ENCODE data around the gene CALD1.

CALD1 gene

DNA sequence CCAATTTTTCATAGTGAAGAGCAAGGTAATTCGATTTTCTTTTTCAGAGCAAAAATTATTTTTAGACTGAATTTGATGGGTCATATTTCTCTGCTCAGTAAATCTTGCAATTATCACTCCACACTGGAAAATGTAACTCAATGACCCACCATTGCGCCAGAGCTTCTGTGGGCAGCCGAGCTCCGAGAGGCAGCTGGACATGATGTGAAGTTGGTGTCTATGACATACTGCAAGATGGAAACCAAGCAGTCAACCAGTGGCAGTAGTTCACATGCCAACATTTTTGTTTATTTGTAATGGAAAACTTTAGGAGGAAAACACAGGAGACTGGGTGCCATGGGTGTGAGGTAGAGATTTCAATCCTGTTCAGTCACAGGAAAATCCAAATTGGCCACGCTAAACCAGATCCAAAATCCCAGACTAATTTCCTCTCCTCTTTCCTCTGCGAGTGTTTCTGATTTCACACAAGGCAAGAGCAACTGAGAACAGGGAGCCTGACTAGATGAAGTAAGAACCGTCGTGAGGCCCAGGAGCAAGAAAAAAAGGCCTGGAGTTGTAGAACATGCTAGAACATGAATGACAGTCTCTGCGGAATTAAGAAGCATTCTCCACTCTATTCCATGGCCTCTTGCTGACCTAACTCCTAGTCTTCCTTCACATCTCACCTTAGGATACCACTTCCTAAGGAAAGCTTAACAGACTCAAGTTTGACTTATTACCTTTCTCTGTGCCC is 39.3 kb downstream of the CALD1 start (continued):
- TF ChIP-seq, protein P1, sequence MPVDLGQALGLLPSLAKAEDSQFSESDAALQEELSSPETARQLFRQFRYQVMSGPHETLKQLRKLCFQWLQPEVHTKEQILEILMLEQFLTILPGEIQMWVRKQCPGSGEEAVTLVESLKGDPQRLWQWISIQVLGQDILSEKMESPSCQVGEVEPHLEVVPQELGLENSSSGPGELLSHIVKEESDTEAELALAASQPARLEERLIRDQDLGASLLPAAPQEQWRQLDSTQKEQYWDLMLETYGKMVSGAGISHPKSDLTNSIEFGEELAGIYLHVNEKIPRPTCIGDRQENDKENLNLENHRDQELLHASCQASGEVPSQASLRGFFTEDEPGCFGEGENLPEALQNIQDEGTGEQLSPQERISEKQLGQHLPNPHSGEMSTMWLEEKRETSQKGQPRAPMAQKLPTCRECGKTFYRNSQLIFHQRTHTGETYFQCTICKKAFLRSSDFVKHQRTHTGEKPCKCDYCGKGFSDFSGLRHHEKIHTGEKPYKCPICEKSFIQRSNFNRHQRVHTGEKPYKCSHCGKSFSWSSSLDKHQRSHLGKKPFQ (tag by site-specific recombination; IDR thresholded peaks at IDR 0.05) = no peak
- TF ChIP-seq, protein P2, sequence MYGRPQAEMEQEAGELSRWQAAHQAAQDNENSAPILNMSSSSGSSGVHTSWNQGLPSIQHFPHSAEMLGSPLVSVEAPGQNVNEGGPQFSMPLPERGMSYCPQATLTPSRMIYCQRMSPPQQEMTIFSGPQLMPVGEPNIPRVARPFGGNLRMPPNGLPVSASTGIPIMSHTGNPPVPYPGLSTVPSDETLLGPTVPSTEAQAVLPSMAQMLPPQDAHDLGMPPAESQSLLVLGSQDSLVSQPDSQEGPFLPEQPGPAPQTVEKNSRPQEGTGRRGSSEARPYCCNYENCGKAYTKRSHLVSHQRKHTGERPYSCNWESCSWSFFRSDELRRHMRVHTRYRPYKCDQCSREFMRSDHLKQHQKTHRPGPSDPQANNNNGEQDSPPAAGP (tag by site-specific recombination; IDR thresholded peaks at IDR 0.05) = no peak
- TF ChIP-seq ZNF623 (tag by site-specific recombination; IDR thresholded peaks at IDR 0.05) (no peak), ZNF571 (tag by site-specific recombination; IDR thresholded peaks at IDR 0.05) (no peak), GLI4 (tag by site-specific recombination; IDR thresholded peaks at IDR 0.05) (no peak), ZNF23 (tag by site-specific recombination; IDR thresholded peaks at IDR 0.05; ENCODE audit: borderline replicate concordance) (no peak), ZXDB (tag by site-specific recombination; IDR thresholded peaks at IDR 0.05) (no peak), ZNF266 (tag by site-specific recombination; IDR thresholded peaks at IDR 0.05; ENCODE audit: low read depth) (no peak), ZBTB20 (tag by site-specific recombination; IDR thresholded peaks at IDR 0.05) (no peak), ZNF747 (tag by site-specific recombination; IDR thresholded peaks at IDR 0.05) (no peak), ZNF501 (tag by site-specific recombination; IDR thresholded peaks at IDR 0.05) (no peak), SP7 (tag by site-specific recombination; IDR thresholded peaks at IDR 0.05) (no peak)

DNA sequence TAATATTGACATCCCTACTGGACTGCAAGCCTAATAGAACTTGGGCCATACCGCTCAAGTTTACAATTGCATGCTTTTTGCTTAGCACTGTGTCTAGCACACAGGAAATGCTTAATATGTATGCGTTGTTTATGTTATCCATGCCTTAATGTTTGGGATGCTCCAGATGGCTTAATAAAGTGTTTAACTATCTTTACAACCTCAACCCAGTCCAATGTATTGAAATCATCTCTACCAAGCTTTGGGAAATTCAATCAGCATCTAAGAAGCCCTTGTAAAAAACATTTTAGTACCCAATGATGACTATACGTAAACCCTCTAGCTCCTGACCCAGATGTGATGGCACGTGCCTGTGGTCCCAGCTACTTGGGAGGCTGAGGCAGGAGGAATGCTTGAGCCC is 40.0 kb downstream of the CALD1 start:
- TF ChIP-seq REPIN1 (tag by site-specific recombination; IDR thresholded peaks at IDR 0.05; ENCODE audit: low read depth) (no peak), ZNF670 (tag by site-specific recombination; IDR thresholded peaks at IDR 0.05; ENCODE audit: low read depth) (no peak), ZNF2 (tag by site-specific recombination; IDR thresholded peaks at IDR 0.05) (no peak), ZNF664 (tag by site-specific recombination; IDR thresholded peaks at IDR 0.05) (no peak), ZNF121 (tag by site-specific recombination; IDR thresholded peaks at IDR 0.05) (no peak), YY1 (tag by site-specific recombination; IDR thresholded peaks at IDR 0.05) (no peak)
- TF ChIP-seq, protein P3, sequence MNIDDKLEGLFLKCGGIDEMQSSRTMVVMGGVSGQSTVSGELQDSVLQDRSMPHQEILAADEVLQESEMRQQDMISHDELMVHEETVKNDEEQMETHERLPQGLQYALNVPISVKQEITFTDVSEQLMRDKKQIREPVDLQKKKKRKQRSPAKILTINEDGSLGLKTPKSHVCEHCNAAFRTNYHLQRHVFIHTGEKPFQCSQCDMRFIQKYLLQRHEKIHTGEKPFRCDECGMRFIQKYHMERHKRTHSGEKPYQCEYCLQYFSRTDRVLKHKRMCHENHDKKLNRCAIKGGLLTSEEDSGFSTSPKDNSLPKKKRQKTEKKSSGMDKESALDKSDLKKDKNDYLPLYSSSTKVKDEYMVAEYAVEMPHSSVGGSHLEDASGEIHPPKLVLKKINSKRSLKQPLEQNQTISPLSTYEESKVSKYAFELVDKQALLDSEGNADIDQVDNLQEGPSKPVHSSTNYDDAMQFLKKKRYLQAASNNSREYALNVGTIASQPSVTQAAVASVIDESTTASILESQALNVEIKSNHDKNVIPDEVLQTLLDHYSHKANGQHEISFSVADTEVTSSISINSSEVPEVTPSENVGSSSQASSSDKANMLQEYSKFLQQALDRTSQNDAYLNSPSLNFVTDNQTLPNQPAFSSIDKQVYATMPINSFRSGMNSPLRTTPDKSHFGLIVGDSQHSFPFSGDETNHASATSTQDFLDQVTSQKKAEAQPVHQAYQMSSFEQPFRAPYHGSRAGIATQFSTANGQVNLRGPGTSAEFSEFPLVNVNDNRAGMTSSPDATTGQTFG (tag by site-specific recombination; IDR thresholded peaks at IDR 0.05; ENCODE audit: borderline replicate concordance) = no peak
- TF ChIP-seq, protein P4, sequence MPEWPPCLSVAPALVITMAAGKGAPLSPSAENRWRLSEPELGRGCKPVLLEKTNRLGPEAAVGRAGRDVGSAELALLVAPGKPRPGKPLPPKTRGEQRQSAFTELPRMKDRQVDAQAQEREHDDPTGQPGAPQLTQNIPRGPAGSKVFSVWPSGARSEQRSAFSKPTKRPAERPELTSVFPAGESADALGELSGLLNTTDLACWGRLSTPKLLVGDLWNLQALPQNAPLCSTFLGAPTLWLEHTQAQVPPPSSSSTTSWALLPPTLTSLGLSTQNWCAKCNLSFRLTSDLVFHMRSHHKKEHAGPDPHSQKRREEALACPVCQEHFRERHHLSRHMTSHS (tag by site-specific recombination; IDR thresholded peaks at IDR 0.05) = no peak
- no peaks in the 10 kb centered on the region for H3K9me3 ChIP-seq (ENCODE audit: control insufficient read depth, insufficient read depth, low read depth, low read length)
- H3K27ac ChIP-seq (ENCODE audit: extremely low read depth, low read depth, low read length) = no peak overlapping the region
- ChIA-PET CTCF (interaction anchor here (0.7 to 1.2 kb wide), 2 partner anchors 14 to 135 kb away, joined by 3 to 4 read pairs; no protein-coding TSS in a partner anchor), POLR2A (no interaction called here)
- H3K36me3 ChIP-seq (ENCODE audit: control insufficient read depth in 2 of 2, insufficient read depth in 1 of 2, low read length in 2 of 2) = no peaks in the 10 kb centered on the region
- no peaks in the 10 kb centered on the region for H3K4me1 ChIP-seq (ENCODE audit: control insufficient read depth, insufficient read depth, low read length)
- H3K4me3 ChIP-seq (ENCODE audit: low read depth, low read length) = no peak overlapping the region

Data from HEK293 (cell line).